ENCODE data around the gene KRT72. TPM values are rescaled to one million over a fixed set of nuclear protein-coding genes. Genes with fewer than 3 reads are reported as not detected.

KRT72 gene
- polyA plus RNA-seq, 3 donors from 2014 or later, result 0.34 to 0.93 TPM; not detected in 1

GRCh38 chr12:52636592-52637258, 35.5 kb upstream of the KRT72 start:
- Mint-ChIP-seq H3K27ac (peak overlapping the region; percentile 70 to 96 (median 94)), H3K36me3 (peaks cover 0 to 11% (median 2%) of the 10 kb centered on the region in 3 donors), H3K4me1 (peaks cover 52 to 65% of the 10 kb centered on the region in 2 donors), H3K4me3 (peak overlapping the region in 4 of 5 donors; percentile 18 to 55 (median 36)), H3K9me3 (no peaks in the 10 kb centered on the region), H3K27me3 (ENCODE audit: low read depth in 3 of 3) (peaks cover 3 to 9% (median 8%) of the 10 kb centered on the region in 3 donors)
- DNase-seq, result no peak

GRCh38 chr12:52636189-52636588, 34.9 kb upstream of the KRT72 start:
- Mint-ChIP-seq H3K4me3 (peak overlapping the region; percentile 18 to 55 (median 44)), H3K36me3 (peaks cover 0 to 11% (median 0%) of the 10 kb centered on the region in 3 donors), H3K4me1 (peaks cover 54 to 65% of the 10 kb centered on the region in 2 donors), H3K27ac (peak overlapping the region; percentile 72 to 96 (median 94)), H3K9me3 (no peaks in the 10 kb centered on the region), H3K27me3 (ENCODE audit: low read depth in 3 of 3) (peaks cover 3 to 9% (median 7%) of the 10 kb centered on the region in 3 donors)
- peak; percentile 81 to 85 (median 81) for DNase-seq

GRCh38 chr12:52634266-52635056, 33.2 kb upstream of the KRT72 start:
- Mint-ChIP-seq H3K4me3 (peak overlapping the region in 1 of 5 donors; percentile 39), H3K4me1 (peaks cover 71 to 77% of the 10 kb centered on the region in 2 donors), H3K27me3 (ENCODE audit: low read depth in 3 of 3) (peaks cover 3 to 9% (median 7%) of the 10 kb centered on the region in 3 donors), H3K27ac (peak overlapping the region in 5 of 6 donors; percentile 37 to 93 (median 81)), H3K36me3 (peaks cover 0 to 11% (median 0%) of the 10 kb centered on the region in 3 donors), H3K9me3 (no peaks in the 10 kb centered on the region)
- no peak for DNase-seq

GRCh38 chr12:52633383-52633782, 32.1 kb upstream of the KRT72 start:
- Mint-ChIP-seq H3K4me3 (peak overlapping the region in 1 of 5 donors; percentile 61), H3K9me3 (no peaks in the 10 kb centered on the region), H3K36me3 (peaks cover 0 to 6% (median 0%) of the 10 kb centered on the region in 3 donors), H3K27ac (peak overlapping the region in 5 of 6 donors; percentile 15 to 93 (median 82)), H3K27me3 (ENCODE audit: low read depth in 3 of 3) (peaks cover 3 to 9% (median 7%) of the 10 kb centered on the region in 3 donors), H3K4me1 (peaks cover 75 to 83% of the 10 kb centered on the region in 2 donors)
- DNase-seq, result peak in 2 of 3 donors; percentile 31 to 32

- H3K4me3 Mint-ChIP-seq, result peak overlapping the region in 1 of 5 donors; percentile 18
- H3K27ac Mint-ChIP-seq, result peak overlapping the region in 4 of 6 donors; percentile 15 to 81 (median 59)
- DNase-seq, result no peak
- H3K36me3 Mint-ChIP-seq, result peaks cover 0 to 4% (median 0%) of the 10 kb centered on the region in 3 donors
- peaks cover 3 to 9% (median 7%) of the 10 kb centered on the region in 3 donors for H3K27me3 Mint-ChIP-seq (ENCODE audit: low read depth in 3 of 3)
- H3K9me3 Mint-ChIP-seq, result no peaks in the 10 kb centered on the region
- H3K4me1 Mint-ChIP-seq, result peaks cover 78 to 89% of the 10 kb centered on the region in 2 donors
Measured at GRCh38 chr12:52632656-52633055, 31.4 kb upstream of the KRT72 start.

GRCh38 chr12:52631676-52632459, 30.6 kb upstream of the KRT72 start:
- Mint-ChIP-seq H3K9me3 (no peaks in the 10 kb centered on the region), H3K4me1 (peaks cover 75 to 89% of the 10 kb centered on the region in 2 donors), H3K27ac (peak overlapping the region; percentile 28 to 96 (median 65)), H3K36me3 (peaks cover 0 to 3% (median 0%) of the 10 kb centered on the region in 3 donors), H3K27me3 (ENCODE audit: low read depth in 3 of 3) (peaks cover 1 to 8% (median 7%) of the 10 kb centered on the region in 3 donors), H3K4me3 (no peak overlapping the region)
- DNase-seq, result no peak

- Mint-ChIP-seq H3K27ac (peak overlapping the region; percentile 79 to 96 (median 92)), H3K36me3 (no peaks in the 10 kb centered on the region), H3K27me3 (ENCODE audit: low read depth in 3 of 3) (peaks cover 1 to 6% (median 4%) of the 10 kb centered on the region in 3 donors), H3K4me1 (peaks cover 70 to 86% of the 10 kb centered on the region in 2 donors), H3K4me3 (peak overlapping the region in 3 of 5 donors; percentile 82 to 87 (median 84)), H3K9me3 (no peaks in the 10 kb centered on the region)
- no peak for DNase-seq
Measured at GRCh38 chr12:52631264-52631663, 30.0 kb upstream of the KRT72 start.

GRCh38 chr12:52630599-52631200, 29.4 kb upstream of the KRT72 start:
- Mint-ChIP-seq H3K27ac (peak overlapping the region; percentile 79 to 96 (median 92)), H3K36me3 (no peaks in the 10 kb centered on the region), H3K4me3 (peak overlapping the region; percentile 82 to 87 (median 83)), H3K4me1 (peaks cover 71 to 86% of the 10 kb centered on the region in 2 donors), H3K27me3 (ENCODE audit: low read depth in 3 of 3) (peaks cover 0 to 2% (median 1%) of the 10 kb centered on the region in 3 donors), H3K9me3 (no peaks in the 10 kb centered on the region)
- DNase-seq, result peak; percentile 25 to 46 (median 42)

GRCh38 chr12:52630008-52630500, 28.8 kb upstream of the KRT72 start:
- DNase-seq, result no peak
- no peaks in the 10 kb centered on the region for H3K27me3 Mint-ChIP-seq (ENCODE audit: low read depth in 3 of 3)
- H3K27ac Mint-ChIP-seq, result peak overlapping the region; percentile 79 to 96 (median 92)
- H3K36me3 Mint-ChIP-seq, result no peaks in the 10 kb centered on the region
- H3K4me3 Mint-ChIP-seq, result peak overlapping the region; percentile 82 to 87 (median 83)
- H3K4me1 Mint-ChIP-seq, result peaks cover 69 to 88% of the 10 kb centered on the region in 2 donors
- H3K9me3 Mint-ChIP-seq, result no peaks in the 10 kb centered on the region

- Mint-ChIP-seq H3K27ac (peak overlapping the region; percentile 76 to 96 (median 92)), H3K4me1 (peaks cover 68 to 88% of the 10 kb centered on the region in 2 donors), H3K9me3 (no peaks in the 10 kb centered on the region), H3K36me3 (no peaks in the 10 kb centered on the region), H3K4me3 (peak overlapping the region; percentile 82 to 87 (median 83)), H3K27me3 (ENCODE audit: low read depth in 3 of 3) (no peaks in the 10 kb centered on the region)
- DNase-seq, result no peak
Measured at GRCh38 chr12:52629281-52630007, 28.2 kb upstream of the KRT72 start.

- Mint-ChIP-seq H3K9me3 (no peaks in the 10 kb centered on the region), H3K27me3 (ENCODE audit: low read depth in 3 of 3) (no peaks in the 10 kb centered on the region), H3K36me3 (no peaks in the 10 kb centered on the region), H3K4me1 (peaks cover 62 to 82% of the 10 kb centered on the region in 2 donors), H3K4me3 (peak overlapping the region; percentile 82 to 87 (median 83)), H3K27ac (peak overlapping the region; percentile 25 to 94 (median 86))
- no peak for DNase-seq
Measured at GRCh38 chr12:52628841-52629240, 27.6 kb upstream of the KRT72 start.

GRCh38 chr12:52628111-52628507, 26.8 kb upstream of the KRT72 start:
- H3K27ac Mint-ChIP-seq, result peak overlapping the region; percentile 7 to 91 (median 59)
- H3K4me3 Mint-ChIP-seq, result peak overlapping the region; percentile 13 to 82 (median 67)

More at GRCh38 chr12:52628111-52628507, 26.8 kb upstream of the KRT72 start:
- H3K4me1 Mint-ChIP-seq, result peaks cover 54 to 74% of the 10 kb centered on the region in 2 donors
- no peaks in the 10 kb centered on the region for H3K27me3 Mint-ChIP-seq (ENCODE audit: low read depth in 3 of 3)
- peaks cover 0 to 2% (median 0%) of the 10 kb centered on the region in 3 donors for H3K36me3 Mint-ChIP-seq
- H3K9me3 Mint-ChIP-seq, result peaks cover 0 to under 1% (median 0%) of the 10 kb centered on the region in 6 donors
- DNase-seq, result no peak

Measured in immature natural killer cell (primary cell).